Measurements from ENCODE around the gene AGRP.

AGRP gene

DNA sequence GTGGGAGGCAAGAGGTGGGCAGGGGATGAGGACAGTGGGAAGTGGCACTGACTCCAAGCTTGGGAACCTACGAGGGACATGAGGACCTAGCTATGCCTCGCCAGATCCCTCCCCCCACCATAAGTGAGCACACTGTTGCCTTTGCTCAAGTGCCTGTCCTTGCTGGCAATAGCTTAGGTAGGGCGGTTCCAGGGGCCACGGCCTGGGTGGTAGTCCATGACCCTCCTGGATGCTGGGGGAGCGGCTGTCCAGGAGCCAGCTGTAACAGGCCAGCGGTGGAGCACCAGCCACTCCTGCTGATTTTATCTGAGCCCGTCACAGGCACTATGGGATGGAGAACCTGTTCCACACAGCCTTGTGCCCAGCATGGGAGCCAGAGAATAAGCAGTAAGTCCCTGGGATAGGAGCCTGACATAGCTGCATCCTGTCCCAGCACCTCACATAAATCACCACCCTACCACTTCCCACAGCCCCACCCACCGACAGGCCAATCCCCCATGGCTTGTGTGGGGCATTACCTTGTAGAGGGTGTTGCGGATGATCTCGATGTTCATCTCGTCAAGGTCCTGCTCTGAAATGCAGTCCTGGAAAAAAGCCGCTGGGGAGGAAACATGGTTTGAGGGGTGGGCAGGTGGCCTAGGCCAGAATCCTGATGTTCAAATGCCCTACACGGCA, 40.6 kb downstream of the AGRP start:
- H2AFZ ChIP-seq (ENCODE audit: low read depth, low read length) = no peak overlapping the region
- no peak for ATAC-seq (ENCODE audit: insufficient read depth, low read depth)

DNA sequence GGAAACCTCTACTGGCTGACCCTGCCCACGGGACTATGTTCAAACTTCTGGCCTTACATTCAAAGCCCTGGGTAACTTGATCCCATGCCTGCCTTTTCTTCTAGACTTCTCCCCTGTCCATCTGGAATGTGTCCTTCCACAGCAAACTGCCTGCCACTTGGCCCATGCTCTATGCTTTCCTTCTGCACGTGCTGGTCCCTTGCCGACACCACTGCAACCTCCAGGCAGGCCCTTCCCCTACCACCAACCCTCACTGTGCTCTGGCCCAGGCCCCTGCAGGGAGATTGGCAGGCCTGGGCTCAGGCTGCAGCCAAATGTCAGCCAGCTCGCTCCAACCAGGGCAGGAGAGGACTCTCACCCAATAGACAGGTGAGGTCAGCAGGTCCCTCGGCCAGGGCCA, 41.4 kb downstream of the AGRP start:
- no peaks in the 10 kb centered on the region for H3K27me3 ChIP-seq (ENCODE audit: insufficient read depth, low read length, poor library complexity)
- DNase-seq (no peak), ATAC-seq (ENCODE audit: insufficient read depth, low read depth) (no peak)
- H3K27ac ChIP-seq (ENCODE audit: low read length) = no peak overlapping the region
- H3K4me3 ChIP-seq (ENCODE audit: low read depth in 1 of 2, low read length in 2 of 2) = no peak overlapping the region
- H3K4me2 ChIP-seq (ENCODE audit: insufficient read depth, low read length) = no peak overlapping the region
- H3K79me2 ChIP-seq (ENCODE audit: insufficient read depth, low read length) = no peaks in the 10 kb centered on the region
- H3K36me3 ChIP-seq (ENCODE audit: insufficient read depth, low read length) = peaks cover 39% of the 10 kb centered on the region
- no peak overlapping the region for H2AFZ ChIP-seq (ENCODE audit: low read depth, low read length)
- TF ChIP-seq CTCF (IDR thresholded peaks at IDR 0.05; ENCODE audit: borderline replicate concordance, extremely low read depth, low read length, poor library complexity, severe bottlenecking) (no peak), EZH2 (IDR thresholded peaks at IDR 0.05; ENCODE audit: borderline replicate concordance, low read depth, low read length, severe bottlenecking) (no peak)
- H3K9ac ChIP-seq (ENCODE audit: low read depth, low read length) = no peak overlapping the region
- no peaks in the 10 kb centered on the region for H3K4me1 ChIP-seq (ENCODE audit: insufficient read depth, low read length)
- H3K9me3 ChIP-seq (ENCODE audit: insufficient read depth, low read length, severe bottlenecking) = no peaks in the 10 kb centered on the region
- H4K20me1 ChIP-seq (ENCODE audit: insufficient read depth, low read length) = peaks cover 26% of the 10 kb centered on the region

More for the DNA sequence above, 40.6 kb downstream of the AGRP start:
- Histone ChIP-seq H3K4me2 (ENCODE audit: insufficient read depth, low read length) (no peak overlapping the region), H3K4me3 (ENCODE audit: low read depth in 1 of 2, low read length in 2 of 2) (no peak overlapping the region), H3K27ac (ENCODE audit: low read length) (no peak overlapping the region), H4K20me1 (ENCODE audit: insufficient read depth, low read length) (peaks cover 24% of the 10 kb centered on the region), H3K79me2 (ENCODE audit: insufficient read depth, low read length) (no peaks in the 10 kb centered on the region), H3K9ac (ENCODE audit: low read depth, low read length) (no peak overlapping the region), H3K9me3 (ENCODE audit: insufficient read depth, low read length, severe bottlenecking) (no peaks in the 10 kb centered on the region), H3K27me3 (ENCODE audit: insufficient read depth, low read length, poor library complexity) (no peaks in the 10 kb centered on the region), H3K36me3 (ENCODE audit: insufficient read depth, low read length) (peaks cover 39% of the 10 kb centered on the region), H3K4me1 (ENCODE audit: insufficient read depth, low read length) (no peaks in the 10 kb centered on the region)
- TF ChIP-seq EZH2 (IDR thresholded peaks at IDR 0.05; ENCODE audit: borderline replicate concordance, low read depth, low read length, severe bottlenecking) (no peak), CTCF (IDR thresholded peaks at IDR 0.05; ENCODE audit: borderline replicate concordance, extremely low read depth, low read length, poor library complexity, severe bottlenecking) (no peak)
- DNase-seq = no peak

GRCh38 chr16:67441271-67441753, 42.0 kb downstream of the AGRP start:
- Histone ChIP-seq H3K79me2 (ENCODE audit: insufficient read depth, low read length) (no peaks in the 10 kb centered on the region), H3K27ac (ENCODE audit: low read length) (no peak overlapping the region), H4K20me1 (ENCODE audit: insufficient read depth, low read length) (peaks cover 23% of the 10 kb centered on the region), H3K9ac (ENCODE audit: low read depth, low read length) (no peak overlapping the region), H3K4me3 (ENCODE audit: low read depth in 1 of 2, low read length in 2 of 2) (no peak overlapping the region), H3K4me1 (ENCODE audit: insufficient read depth, low read length) (no peaks in the 10 kb centered on the region), H2AFZ (ENCODE audit: low read depth, low read length) (no peak overlapping the region), H3K36me3 (ENCODE audit: insufficient read depth, low read length) (peaks cover 40% of the 10 kb centered on the region), H3K4me2 (ENCODE audit: insufficient read depth, low read length) (no peak overlapping the region), H3K9me3 (ENCODE audit: insufficient read depth, low read length, severe bottlenecking) (no peaks in the 10 kb centered on the region), H3K27me3 (ENCODE audit: insufficient read depth, low read length, poor library complexity) (no peaks in the 10 kb centered on the region)
- TF ChIP-seq CTCF (IDR thresholded peaks at IDR 0.05; ENCODE audit: borderline replicate concordance, extremely low read depth, low read length, poor library complexity, severe bottlenecking) = no peak
- DNase-seq (no peak), ATAC-seq (ENCODE audit: insufficient read depth, low read depth) (0 out of 3 replicates have a peak, but pooled peaks have one; percentile 23)
